ENCODE results near the gene TRIM39.

GRCh38 chr6:30311101-30311500 is 15.6 kb upstream of the TRIM39 start:
- TF ChIP-seq CTCF (IDR thresholded peaks at IDR 0.05; ENCODE audit: insufficient read depth, low read length) = no peak
- no peak for TF ChIP-seq GABPA (IDR thresholded peaks at IDR 0.05; ENCODE audit: low read depth)
- no peak for TF ChIP-seq POLR2AphosphoS5 (IDR thresholded peaks at IDR 0.05; ENCODE audit: low read depth)
